ENCODE measurements around the gene APOL3.
"Not testable (repeated sequence)": the region's sequence is repeated elsewhere in the genome, so short reads cannot be mapped to it uniquely, and the experiment has no call there.

Gene APOL3

GRCh38 chr22:36201630-36202319 is 41.2 kb upstream of the APOL3 start, which contains the start of gene APOL4:
Gene APOL4, minus strand, starts transcription at chr22:36201809. Its CDS starts 75 bp downstream, at chr22:36201734.
- H3K9me3 ChIP-seq (ENCODE audit: insufficient read depth, low read depth, low read length): no peaks in the 10 kb centered on the region
- no peak within 1 kb of the TSS for H3K9ac ChIP-seq (ENCODE audit: low read depth, low read length)
- H3K36me3 ChIP-seq (ENCODE audit: insufficient read depth, low read depth, low read length): no peaks in the 10 kb centered on the region
- peaks cover 17% of the 10 kb centered on the region; the same call in 1 of the 2 replicates for H3K4me1 ChIP-seq (ENCODE audit: insufficient read depth, low read length)
- no peak within 1 kb of the TSS for H3K27ac ChIP-seq (ENCODE audit: low read length)
- H3K4me3 ChIP-seq (ENCODE audit: low read length): no peak within 1 kb of the TSS
- H3K27me3 ChIP-seq (ENCODE audit: insufficient read depth, low read length): no peaks in the 10 kb centered on the region

DNA sequence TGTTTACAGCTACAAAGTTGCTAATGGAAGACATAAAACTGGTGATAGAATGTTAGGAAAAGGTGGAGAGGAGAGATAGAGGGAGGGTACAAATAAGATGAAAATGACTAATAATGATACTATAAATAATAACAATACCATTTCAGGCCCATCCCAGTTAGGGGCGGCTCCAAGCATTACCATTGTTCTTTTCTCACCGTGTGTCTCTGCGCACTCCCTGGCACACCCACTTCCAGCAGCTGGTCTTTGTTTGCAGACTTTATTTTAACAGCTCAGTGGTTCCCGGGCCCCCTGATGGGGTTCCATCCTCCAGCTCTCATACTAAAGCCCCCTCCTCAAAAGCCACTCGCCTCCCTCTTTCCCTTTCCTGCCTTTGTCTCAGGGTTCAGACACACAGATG is 40.5 kb upstream of the APOL3 start:
- not testable (repeated sequence) for H3K27me3 ChIP-seq (ENCODE audit: insufficient read depth, low read length); H3K9ac ChIP-seq (ENCODE audit: low read depth, low read length); H3K9me3 ChIP-seq (ENCODE audit: insufficient read depth, low read depth, low read length); H3K4me3 ChIP-seq (ENCODE audit: low read length); H3K36me3 ChIP-seq (ENCODE audit: insufficient read depth, low read depth, low read length); H3K27ac ChIP-seq (ENCODE audit: low read length)
- H3K4me1 ChIP-seq (ENCODE audit: insufficient read depth, low read length): peaks cover 18% of the 10 kb centered on the region; the same call in 1 of the 2 replicates

DNA sequence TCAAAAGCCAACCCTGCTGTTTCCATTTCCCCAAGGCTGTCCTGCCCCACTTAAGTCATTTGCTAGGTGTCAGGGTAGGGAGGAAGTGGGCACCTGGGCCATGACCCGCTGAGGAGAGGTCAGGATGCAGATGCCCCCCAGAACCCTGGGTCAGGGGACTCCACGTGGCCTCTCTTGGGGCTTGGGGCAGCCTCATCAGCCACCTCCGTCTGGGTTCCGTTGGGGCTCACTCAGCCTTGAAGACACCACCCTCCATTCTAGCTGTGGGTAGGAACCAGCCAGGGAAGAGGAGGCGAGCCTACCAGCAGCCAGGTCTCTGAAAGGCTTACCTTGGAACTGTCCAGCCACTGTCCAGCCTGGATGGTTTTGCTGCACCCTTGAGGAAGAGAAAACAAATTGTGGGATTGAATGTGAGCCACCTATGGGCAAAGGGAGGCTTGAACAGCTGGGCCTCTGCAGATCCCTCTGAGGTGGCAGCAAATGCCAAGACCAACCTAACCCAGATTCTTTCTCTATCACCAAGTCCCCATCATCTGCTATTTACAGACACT is 38.5 kb upstream of the APOL3 start:
- no peaks in the 10 kb centered on the region for H3K27me3 ChIP-seq (ENCODE audit: insufficient read depth, low read length)
- peaks cover 15% of the 10 kb centered on the region; the same call in 1 of the 2 replicates for H3K4me1 ChIP-seq (ENCODE audit: insufficient read depth, low read length)
- H3K4me3 ChIP-seq (ENCODE audit: low read length): no peak overlapping the region
- H3K9me3 ChIP-seq (ENCODE audit: insufficient read depth, low read depth, low read length): no peaks in the 10 kb centered on the region
- H3K9ac ChIP-seq (ENCODE audit: low read depth, low read length): no peak overlapping the region
- H3K27ac ChIP-seq (ENCODE audit: low read length): no peak overlapping the region
- no peaks in the 10 kb centered on the region for H3K36me3 ChIP-seq (ENCODE audit: insufficient read depth, low read depth, low read length)

DNA sequence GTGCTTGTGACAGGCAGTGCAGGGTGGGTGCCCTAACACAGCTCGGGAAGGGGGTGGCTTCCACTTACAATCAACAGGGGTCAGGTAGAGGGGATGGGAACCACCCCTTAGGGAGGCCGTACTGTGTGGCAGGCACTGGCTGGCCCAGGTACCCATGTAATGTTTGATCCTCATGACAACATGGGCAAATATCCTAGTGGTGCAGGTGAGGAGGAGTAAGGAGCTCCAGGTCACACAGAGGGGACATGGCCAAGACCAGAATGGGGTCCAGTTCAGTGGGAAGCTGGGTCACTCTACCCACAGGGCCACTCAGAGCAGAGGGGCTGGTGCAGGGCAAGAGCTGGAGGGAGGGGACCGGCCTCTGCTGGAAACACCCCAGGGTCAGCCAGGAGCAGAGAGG is 38.0 kb upstream of the APOL3 start:
- Histone ChIP-seq H3K27ac (ENCODE audit: low read length) (no peak overlapping the region), H3K9ac (ENCODE audit: low read depth, low read length) (no peak overlapping the region), H3K4me1 (ENCODE audit: insufficient read depth, low read length) (peaks cover 15% of the 10 kb centered on the region; the same call in 1 of the 2 replicates), H3K9me3 (ENCODE audit: insufficient read depth, low read depth, low read length) (no peaks in the 10 kb centered on the region), H3K4me3 (ENCODE audit: low read length) (no peak overlapping the region), H3K27me3 (ENCODE audit: insufficient read depth, low read length) (no peaks in the 10 kb centered on the region), H3K36me3 (ENCODE audit: insufficient read depth, low read depth, low read length) (no peaks in the 10 kb centered on the region)

DNA sequence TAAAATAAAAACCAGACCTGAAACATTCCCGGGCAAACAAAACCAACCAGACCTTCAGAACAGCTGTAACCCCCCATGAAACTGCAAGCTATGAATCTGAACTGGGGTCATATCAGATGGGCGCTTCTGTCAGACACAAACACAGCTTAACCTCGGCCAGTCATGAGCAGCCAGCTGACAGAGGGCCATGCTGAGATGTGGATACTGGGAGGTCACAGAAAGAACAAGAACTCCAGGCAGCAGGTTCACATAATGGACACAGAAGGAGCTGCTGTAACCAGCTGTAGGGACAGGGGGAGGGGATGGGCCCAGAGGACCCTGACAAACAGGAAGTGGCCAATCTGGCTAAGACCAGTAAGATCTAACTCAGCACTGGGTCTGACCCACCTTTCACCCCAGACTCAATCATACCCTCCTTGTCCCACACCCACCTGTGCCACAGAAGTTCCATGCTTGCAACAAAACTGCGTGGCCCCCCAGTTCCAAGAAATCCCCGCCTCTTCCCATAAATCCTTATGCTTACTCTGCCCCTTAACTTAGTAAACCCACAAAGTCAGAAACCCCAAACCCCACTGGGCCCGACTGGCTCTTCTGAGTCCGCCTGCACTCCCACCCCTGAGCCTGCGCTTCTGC is 37.1 kb upstream of the APOL3 start:
- Histone ChIP-seq H3K4me1 (ENCODE audit: insufficient read depth, low read length) (peaks cover 11% of the 10 kb centered on the region; the same call in 1 of the 2 replicates), H3K9ac (ENCODE audit: low read depth, low read length) (no peak overlapping the region), H3K36me3 (ENCODE audit: insufficient read depth, low read depth, low read length) (no peaks in the 10 kb centered on the region), H3K27me3 (ENCODE audit: insufficient read depth, low read length) (no peaks in the 10 kb centered on the region), H3K4me3 (ENCODE audit: low read length) (peak overlapping the region; percentile 35; the same call in 1 of the 2 replicates), H3K27ac (ENCODE audit: low read length) (no peak overlapping the region), H3K9me3 (ENCODE audit: insufficient read depth, low read depth, low read length) (no peaks in the 10 kb centered on the region)

DNA sequence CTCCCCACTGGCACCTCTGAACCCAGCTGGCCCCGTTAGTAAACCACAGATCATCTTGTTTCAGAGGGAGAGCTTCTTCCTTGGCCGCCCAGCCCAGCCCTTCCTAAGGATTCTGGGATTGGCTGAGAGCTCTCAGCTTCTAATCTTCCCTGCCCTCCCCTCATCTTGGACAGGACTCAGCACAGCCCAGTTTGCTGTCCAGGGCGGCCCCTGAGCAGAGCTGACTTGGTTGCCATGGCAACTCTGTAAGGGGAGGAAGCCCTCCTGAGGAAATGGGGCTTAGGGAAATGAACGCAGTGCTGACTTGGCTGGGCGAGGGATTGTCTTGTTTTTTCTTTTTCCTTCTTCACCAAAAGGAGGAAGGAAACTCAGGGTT is 36.5 kb upstream of the APOL3 start:
- no peaks in the 10 kb centered on the region for H3K27me3 ChIP-seq (ENCODE audit: insufficient read depth, low read length)
- H3K27ac ChIP-seq (ENCODE audit: low read length): no peak overlapping the region
- no peak overlapping the region; the same call in 1 of the 2 replicates for H3K9ac ChIP-seq (ENCODE audit: low read depth, low read length)
- H3K4me3 ChIP-seq (ENCODE audit: low read length): peak overlapping the region; percentile 35; the same call in 1 of the 2 replicates
- H3K36me3 ChIP-seq (ENCODE audit: insufficient read depth, low read depth, low read length): no peaks in the 10 kb centered on the region
- H3K9me3 ChIP-seq (ENCODE audit: insufficient read depth, low read depth, low read length): no peaks in the 10 kb centered on the region
- H3K4me1 ChIP-seq (ENCODE audit: insufficient read depth, low read length): peaks cover 11% of the 10 kb centered on the region; the same call in 1 of the 2 replicates

GRCh38 chr22:36196254-36197064 is 35.9 kb upstream of the APOL3 start:
- H3K9me3 ChIP-seq (ENCODE audit: insufficient read depth, low read depth, low read length): no peaks in the 10 kb centered on the region
- no peak overlapping the region; the same call in 1 of the 2 replicates for H3K9ac ChIP-seq (ENCODE audit: low read depth, low read length)
- no peak overlapping the region for H3K27ac ChIP-seq (ENCODE audit: low read length)
- no peak overlapping the region; the same call in 1 of the 2 replicates for H3K4me3 ChIP-seq (ENCODE audit: low read length)
- no peaks in the 10 kb centered on the region for H3K36me3 ChIP-seq (ENCODE audit: insufficient read depth, low read depth, low read length)
- H3K27me3 ChIP-seq (ENCODE audit: insufficient read depth, low read length): no peaks in the 10 kb centered on the region
- H3K4me1 ChIP-seq (ENCODE audit: insufficient read depth, low read length): peaks cover 11% of the 10 kb centered on the region; the same call in 1 of the 2 replicates

DNA sequence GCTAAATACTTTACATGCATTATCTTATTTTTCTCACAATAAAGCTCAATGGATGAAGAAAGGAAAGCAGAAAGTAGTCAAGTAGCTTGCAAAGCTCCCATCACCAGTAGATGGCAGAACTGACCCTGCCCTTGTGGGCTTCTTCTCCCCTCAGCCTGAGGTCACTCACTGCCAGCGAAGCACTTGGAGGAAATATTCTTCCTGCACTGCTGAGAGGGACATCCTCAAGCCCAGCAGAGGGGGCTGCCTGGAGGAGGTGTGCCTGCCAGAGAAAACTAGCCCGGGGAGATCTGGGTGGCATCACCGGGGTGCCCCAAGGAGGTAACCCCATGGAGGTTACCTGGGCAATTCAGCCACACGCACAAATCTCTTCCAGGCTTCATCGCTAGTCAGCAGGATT is 34.4 kb upstream of the APOL3 start:
- Histone ChIP-seq H3K4me3 (ENCODE audit: low read length) (no peak overlapping the region), H3K4me1 (ENCODE audit: insufficient read depth, low read length) (peaks cover 11% of the 10 kb centered on the region; the same call in 1 of the 2 replicates), H3K9me3 (ENCODE audit: insufficient read depth, low read depth, low read length) (no peaks in the 10 kb centered on the region), H3K27me3 (ENCODE audit: insufficient read depth, low read length) (no peaks in the 10 kb centered on the region), H3K36me3 (ENCODE audit: insufficient read depth, low read depth, low read length) (no peaks in the 10 kb centered on the region), H3K27ac (ENCODE audit: low read length) (no peak overlapping the region), H3K9ac (ENCODE audit: low read depth, low read length) (no peak overlapping the region)

GRCh38 chr22:36194385-36194784 is 33.8 kb upstream of the APOL3 start:
- H3K9me3 ChIP-seq (ENCODE audit: insufficient read depth, low read depth, low read length): no peaks in the 10 kb centered on the region
- H3K36me3 ChIP-seq (ENCODE audit: insufficient read depth, low read depth, low read length): no peaks in the 10 kb centered on the region
- no peaks in the 10 kb centered on the region for H3K27me3 ChIP-seq (ENCODE audit: insufficient read depth, low read length)
- H3K27ac ChIP-seq (ENCODE audit: low read length): no peak overlapping the region
- H3K4me3 ChIP-seq (ENCODE audit: low read length): no peak overlapping the region
- no peak overlapping the region for H3K9ac ChIP-seq (ENCODE audit: low read depth, low read length)
- peaks cover 15% of the 10 kb centered on the region; the same call in 1 of the 2 replicates for H3K4me1 ChIP-seq (ENCODE audit: insufficient read depth, low read length)

DNA sequence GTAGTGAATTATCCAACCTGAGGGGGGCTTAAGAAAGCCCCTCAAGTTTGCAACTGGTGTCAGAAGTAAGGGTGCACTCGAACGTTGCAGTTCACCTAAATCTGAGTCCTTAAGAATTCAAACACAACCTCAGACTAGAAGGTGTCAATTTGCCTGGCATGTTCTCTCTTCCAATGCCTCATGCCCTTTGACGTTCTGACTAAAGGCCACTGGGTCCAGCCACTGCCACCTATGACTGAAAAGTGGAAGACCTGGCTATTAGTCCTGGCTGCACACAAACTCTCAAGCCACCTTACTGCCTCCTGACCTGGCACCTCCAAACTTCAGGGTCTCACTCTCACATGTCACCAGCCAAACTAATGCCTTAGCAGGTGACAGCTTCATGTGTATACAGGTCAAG is 33.0 kb upstream of the APOL3 start:
- H3K27me3 ChIP-seq (ENCODE audit: insufficient read depth, low read length): no peaks in the 10 kb centered on the region
- H3K9ac ChIP-seq (ENCODE audit: low read depth, low read length): no peak overlapping the region
- H3K36me3 ChIP-seq (ENCODE audit: insufficient read depth, low read depth, low read length): no peaks in the 10 kb centered on the region
- no peaks in the 10 kb centered on the region for H3K9me3 ChIP-seq (ENCODE audit: insufficient read depth, low read depth, low read length)
- peaks cover 15% of the 10 kb centered on the region; the same call in 1 of the 2 replicates for H3K4me1 ChIP-seq (ENCODE audit: insufficient read depth, low read length)
- H3K4me3 ChIP-seq (ENCODE audit: low read length): no peak overlapping the region
- no peak overlapping the region for H3K27ac ChIP-seq (ENCODE audit: low read length)

- Histone ChIP-seq H3K27ac (ENCODE audit: low read length) (no peak overlapping the region), H3K4me1 (ENCODE audit: insufficient read depth, low read length) (peaks cover 15% of the 10 kb centered on the region; the same call in 1 of the 2 replicates), H3K27me3 (ENCODE audit: insufficient read depth, low read length) (no peaks in the 10 kb centered on the region), H3K36me3 (ENCODE audit: insufficient read depth, low read depth, low read length) (no peaks in the 10 kb centered on the region), H3K9ac (ENCODE audit: low read depth, low read length) (no peak overlapping the region), H3K4me3 (ENCODE audit: low read length) (no peak overlapping the region), H3K9me3 (ENCODE audit: insufficient read depth, low read depth, low read length) (no peaks in the 10 kb centered on the region)
Observed at GRCh38 chr22:36193171-36193570, 32.6 kb upstream of the APOL3 start.
